ENCODE measurements around the gene PDZD7.

DNA sequence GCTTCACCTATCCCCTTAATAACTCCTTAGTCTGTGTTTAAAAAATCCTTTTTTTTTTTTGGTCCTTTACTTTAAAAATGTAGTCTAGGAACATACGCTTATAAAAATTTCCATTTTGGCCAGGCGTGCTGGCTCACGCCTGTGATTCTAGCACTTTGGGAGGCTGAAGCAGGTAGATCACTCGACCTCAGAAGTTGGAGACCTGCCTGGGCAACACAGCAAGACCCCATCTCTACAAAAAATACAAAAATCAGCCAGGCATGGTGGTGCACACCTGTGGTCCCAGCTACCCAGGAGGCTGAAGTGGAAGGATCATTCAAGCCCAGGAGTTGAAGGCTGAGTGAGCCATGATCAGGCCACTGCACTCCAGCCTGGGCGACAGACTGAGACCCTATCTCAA is 45.7 kb upstream of the PDZD7 start:
- TF ChIP-seq, protein P1, sequence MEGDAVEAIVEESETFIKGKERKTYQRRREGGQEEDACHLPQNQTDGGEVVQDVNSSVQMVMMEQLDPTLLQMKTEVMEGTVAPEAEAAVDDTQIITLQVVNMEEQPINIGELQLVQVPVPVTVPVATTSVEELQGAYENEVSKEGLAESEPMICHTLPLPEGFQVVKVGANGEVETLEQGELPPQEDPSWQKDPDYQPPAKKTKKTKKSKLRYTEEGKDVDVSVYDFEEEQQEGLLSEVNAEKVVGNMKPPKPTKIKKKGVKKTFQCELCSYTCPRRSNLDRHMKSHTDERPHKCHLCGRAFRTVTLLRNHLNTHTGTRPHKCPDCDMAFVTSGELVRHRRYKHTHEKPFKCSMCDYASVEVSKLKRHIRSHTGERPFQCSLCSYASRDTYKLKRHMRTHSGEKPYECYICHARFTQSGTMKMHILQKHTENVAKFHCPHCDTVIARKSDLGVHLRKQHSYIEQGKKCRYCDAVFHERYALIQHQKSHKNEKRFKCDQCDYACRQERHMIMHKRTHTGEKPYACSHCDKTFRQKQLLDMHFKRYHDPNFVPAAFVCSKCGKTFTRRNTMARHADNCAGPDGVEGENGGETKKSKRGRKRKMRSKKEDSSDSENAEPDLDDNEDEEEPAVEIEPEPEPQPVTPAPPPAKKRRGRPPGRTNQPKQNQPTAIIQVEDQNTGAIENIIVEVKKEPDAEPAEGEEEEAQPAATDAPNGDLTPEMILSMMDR (IDR thresholded peaks at IDR 0.05; ENCODE audit: poor library complexity, severe bottlenecking): no peak
- TF ChIP-seq RAD21 (conservative IDR thresholded peaks at IDR 0.05) (no peak), EP300 (conservative IDR thresholded peaks at IDR 0.05; ENCODE audit: poor library complexity, severe bottlenecking) (no peak), SMC3 (conservative IDR thresholded peaks at IDR 0.05; ENCODE audit: poor library complexity) (no peak), EZH2 (IDR thresholded peaks at IDR 0.05; ENCODE audit: borderline replicate concordance, insufficient read depth, low read length, poor library complexity, severe bottlenecking) (no peak), POLR2AphosphoS5 (IDR thresholded peaks at IDR 0.05) (no peak)
- TF ChIP-seq, protein P2, sequence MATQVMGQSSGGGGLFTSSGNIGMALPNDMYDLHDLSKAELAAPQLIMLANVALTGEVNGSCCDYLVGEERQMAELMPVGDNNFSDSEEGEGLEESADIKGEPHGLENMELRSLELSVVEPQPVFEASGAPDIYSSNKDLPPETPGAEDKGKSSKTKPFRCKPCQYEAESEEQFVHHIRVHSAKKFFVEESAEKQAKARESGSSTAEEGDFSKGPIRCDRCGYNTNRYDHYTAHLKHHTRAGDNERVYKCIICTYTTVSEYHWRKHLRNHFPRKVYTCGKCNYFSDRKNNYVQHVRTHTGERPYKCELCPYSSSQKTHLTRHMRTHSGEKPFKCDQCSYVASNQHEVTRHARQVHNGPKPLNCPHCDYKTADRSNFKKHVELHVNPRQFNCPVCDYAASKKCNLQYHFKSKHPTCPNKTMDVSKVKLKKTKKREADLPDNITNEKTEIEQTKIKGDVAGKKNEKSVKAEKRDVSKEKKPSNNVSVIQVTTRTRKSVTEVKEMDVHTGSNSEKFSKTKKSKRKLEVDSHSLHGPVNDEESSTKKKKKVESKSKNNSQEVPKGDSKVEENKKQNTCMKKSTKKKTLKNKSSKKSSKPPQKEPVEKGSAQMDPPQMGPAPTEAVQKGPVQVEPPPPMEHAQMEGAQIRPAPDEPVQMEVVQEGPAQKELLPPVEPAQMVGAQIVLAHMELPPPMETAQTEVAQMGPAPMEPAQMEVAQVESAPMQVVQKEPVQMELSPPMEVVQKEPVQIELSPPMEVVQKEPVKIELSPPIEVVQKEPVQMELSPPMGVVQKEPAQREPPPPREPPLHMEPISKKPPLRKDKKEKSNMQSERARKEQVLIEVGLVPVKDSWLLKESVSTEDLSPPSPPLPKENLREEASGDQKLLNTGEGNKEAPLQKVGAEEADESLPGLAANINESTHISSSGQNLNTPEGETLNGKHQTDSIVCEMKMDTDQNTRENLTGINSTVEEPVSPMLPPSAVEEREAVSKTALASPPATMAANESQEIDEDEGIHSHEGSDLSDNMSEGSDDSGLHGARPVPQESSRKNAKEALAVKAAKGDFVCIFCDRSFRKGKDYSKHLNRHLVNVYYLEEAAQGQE (IDR thresholded peaks at IDR 0.05; ENCODE audit: borderline replicate concordance): no peak

Measured in neural cell (in vitro differentiated cells).